Neural cell (in vitro differentiated cells): ENCODE data around the gene ACTR1B. TPM values are rescaled to one million over a fixed set of nuclear protein-coding genes. Genes with fewer than 3 reads are reported as not detected.

ENCODE experiments used
- H2AFZ ChIP-seq: fragments of 200-600, 300-800 bp; sonication (generic), shearing (Covaris generic); 2 replicates; pipeline ENCODE4 v1.6.0; 2014; ENCODE audit warnings: low read depth, mild to moderate bottlenecking, antibody characterized with exemption, low read length, moderate library complexity
- H3F3A ChIP-seq: fragments of 200-600 bp; shearing (Covaris generic); 2 replicates; pipeline ENCODE4 v1.6.1; 2016; ENCODE audit warnings: mild to moderate bottlenecking, moderate library complexity, mixed read lengths, antibody characterized with exemption, low read length; ENCODE audit not compliant: insufficient read depth, poor library complexity, severe bottlenecking
- H3K27ac ChIP-seq: fragments of 200-600, 300-800 bp; sonication (generic), shearing (Covaris generic); 2 replicates; pipeline ENCODE4 v1.5.1; 2014; ENCODE audit warnings: mild to moderate bottlenecking, low read length, moderate library complexity
- H3K27me3 ChIP-seq: fragments of 300-800, 200-600 bp; sonication (generic), shearing (Covaris generic); 2 replicates; pipeline ENCODE4 v1.6.0; 2014; ENCODE audit warnings: mild to moderate bottlenecking, low read depth, low read length, moderate library complexity; ENCODE audit not compliant: insufficient read depth
- H3K36me3 ChIP-seq: fragments of 300-800, 200-600 bp; sonication (generic), shearing (Covaris generic); 2 replicates; pipeline ENCODE4 v1.5.1; 2014; ENCODE audit warnings: mild to moderate bottlenecking, antibody characterized with exemption, low read length, moderate library complexity; ENCODE audit not compliant: insufficient read depth
- H3K4me2 ChIP-seq: fragments of 300-800, 200-600 bp; sonication (generic), shearing (Covaris generic); 2 replicates; pipeline ENCODE4 v1.6.0; 2014; ENCODE audit warnings: mild to moderate bottlenecking, low read length
- H3K4me3 ChIP-seq: fragments of 300-800, 200-600 bp; sonication (generic), shearing (Covaris generic); 2 replicates; pipeline ENCODE4 v1.5.1; 2014; ENCODE audit warnings: mild to moderate bottlenecking, low read length, moderate library complexity
- H3K79me2 ChIP-seq: fragments of 200-600 bp; shearing (Covaris generic); replicated peaks from 2 replicates; pipeline ENCODE4 v1.6.0; 2014; ENCODE audit warnings: mild to moderate bottlenecking, low read length, moderate library complexity; ENCODE audit not compliant: insufficient read depth
- H3K9ac ChIP-seq: fragments of 300-800, 200-600 bp; sonication (generic), shearing (Covaris generic); 2 replicates; pipeline ENCODE4 v1.6.1; 2016; ENCODE audit warnings: mild to moderate bottlenecking, low read length, mixed read lengths
- H3K9me2 ChIP-seq: fragments of 200-600 bp; shearing (Covaris generic); 2 replicates; pipeline ENCODE4 v1.6.1; 2016; ENCODE audit warnings: mild to moderate bottlenecking, low read length, mixed read lengths; ENCODE audit not compliant: insufficient read depth
- H3K9me3 ChIP-seq: fragments of 200-600, 300-800 bp; sonication (generic), shearing (Covaris generic); 2 replicates; pipeline ENCODE4 v1.6.1; 2016; ENCODE audit warnings: mild to moderate bottlenecking, mixed run types, low read length, moderate library complexity, mixed read lengths
- H4K20me1 ChIP-seq: fragments of 200-600 bp; shearing (Covaris generic); 2 replicates; pipeline ENCODE4 v1.6.1; 2016; ENCODE audit warnings: mild to moderate bottlenecking, mixed run types; ENCODE audit not compliant: insufficient read depth
- CTCF ChIP-seq: fragments of 450-650 bp; IDR thresholded peaks from 2 replicates; pipeline ENCODE4 v1.5.1; 2014; ENCODE audit warnings: antibody characterized with exemption, mild to moderate bottlenecking, moderate library complexity; ENCODE audit not compliant: poor library complexity, severe bottlenecking
- EP300 ChIP-seq: fragments of 450-650 bp; conservative IDR thresholded peaks from 2 replicates; pipeline ENCODE4 v1.6.1; 2014; ENCODE audit warnings: antibody characterized with exemption, mild to moderate bottlenecking, moderate library complexity; ENCODE audit not compliant: poor library complexity, severe bottlenecking
- EZH2 ChIP-seq: fragments of 200-600, 300-800 bp; shearing (Covaris generic), sonication (generic); IDR thresholded peaks from 2 replicates; pipeline ENCODE4 v1.6.1; 2014; ENCODE audit warnings: antibody characterized with exemption, low read length, borderline replicate concordance, mild to moderate bottlenecking; ENCODE audit not compliant: insufficient read depth, poor library complexity, severe bottlenecking
- POLR2AphosphoS5 ChIP-seq: IDR thresholded peaks from 2 replicates; pipeline ENCODE4 v1.6.1; 2012
- RAD21 ChIP-seq: fragments of 450-650 bp; conservative IDR thresholded peaks from 2 replicates; pipeline ENCODE4 v1.6.1; 2014; ENCODE audit warnings: antibody characterized with exemption, mild to moderate bottlenecking, moderate library complexity
- REST ChIP-seq: IDR thresholded peaks from 2 replicates; pipeline ENCODE4 v1.6.1; 2012; ENCODE audit warnings: borderline replicate concordance
- SMC3 ChIP-seq: fragments of 450-650 bp; conservative IDR thresholded peaks from 2 replicates; pipeline ENCODE4 v1.6.1; 2014; ENCODE audit warnings: antibody characterized with exemption, mild to moderate bottlenecking, moderate library complexity; ENCODE audit not compliant: poor library complexity
- TAF1 ChIP-seq: IDR thresholded peaks from 2 replicates; pipeline ENCODE4 v1.6.1; 2012; ENCODE audit warnings: low read depth
- polyA plus RNA-seq: library from polyadenylated mRNA; depleted of rRNA; stranded (reverse); fragments of >200 nt; gene quantifications from 2 replicates; pipeline ENCODE4 v1.2.3, GENCODE V29; 2014

ACTR1B gene
- polyA plus RNA-seq, 1 donor from 2014 or later = 138 TPM

GRCh38 chr2:97671526-97671925, 7.7 kb upstream of the ACTR1B start:
- H4K20me1 ChIP-seq = no peaks in the 10 kb centered on the region
- no peaks in the 10 kb centered on the region for H3K27me3 ChIP-seq
- no peak overlapping the region for H2AFZ ChIP-seq
- no peaks in the 10 kb centered on the region for H3K9me3 ChIP-seq
- H3K9me2 ChIP-seq = no peaks in the 10 kb centered on the region
- no peak overlapping the region for H3K4me2 ChIP-seq
- H3K4me3 ChIP-seq = no peak overlapping the region
- TF ChIP-seq TAF1 = no peak
- no peak for TF ChIP-seq EP300
- TF ChIP-seq SMC3 = no peak
- no peak for TF ChIP-seq REST
- no peak for TF ChIP-seq RAD21
- no peak for TF ChIP-seq POLR2AphosphoS5
- TF ChIP-seq EZH2 = no peak
- TF ChIP-seq CTCF = no peak
- no peak overlapping the region for H3K27ac ChIP-seq
- H3K36me3 ChIP-seq = no peaks in the 10 kb centered on the region
- H3F3A ChIP-seq = no peaks in the 10 kb centered on the region
- no peak overlapping the region for H3K9ac ChIP-seq
- H3K79me2 ChIP-seq = no peaks in the 10 kb centered on the region

- no peak for TF ChIP-seq POLR2AphosphoS5
- no peak for TF ChIP-seq TAF1
- TF ChIP-seq REST = no peak
- no peak for TF ChIP-seq CTCF
- TF ChIP-seq RAD21 = no peak
- Histone ChIP-seq H3K9me3 (no peaks in the 10 kb centered on the region), H3K27ac (no peak overlapping the region), H2AFZ (no peak overlapping the region), H3K27me3 (no peaks in the 10 kb centered on the region), H3K79me2 (no peaks in the 10 kb centered on the region), H3K4me2 (no peak overlapping the region), H3K4me3 (no peak overlapping the region), H3F3A (no peaks in the 10 kb centered on the region), H3K36me3 (no peaks in the 10 kb centered on the region), H3K9ac (no peak overlapping the region), H4K20me1 (no peaks in the 10 kb centered on the region), H3K9me2 (no peaks in the 10 kb centered on the region)
These were observed 6.6 kb upstream of the ACTR1B start for GRCh38 chr2:97670471-97670870.
